PC-3 (cell line): ENCODE results near the gene CASKIN1. TPM values are rescaled to one million over a fixed set of nuclear protein-coding genes. Genes with fewer than 3 reads are reported as not detected.
A peak's percentile ranks its signal among the peaks of the same experiment; 100 is the strongest.

Source experiments
- ATAC-seq: fragments of 200-7000 bp; cut with Tn5 transposase; 2 replicates; pipeline ENCODE4 v1.9.1; 2020; ENCODE audit warnings: mild to moderate bottlenecking, moderate library complexity
- BruUV-seq: library from RNA; stranded (reverse); fragments of 400-500 nt; replicated peaks from 2 replicates; lab custom pipeline; 2021; lab: Mats Ljungman, UMichigan
- CTCF ChIA-PET: fragments of 300-600 bp; sonication (Branson Sonifier 250); formaldehyde crosslinking; loops from one replicate; lab custom pipeline; 2022; ENCODE audit warnings: antibody characterized with exemption; lab: Charles Lee
- POLR2A ChIA-PET: fragments of 300-600 bp; sonication (Branson Sonifier 250); formaldehyde crosslinking; loops from one replicate; lab custom pipeline; 2022; ENCODE audit warnings: antibody characterized with exemption; ENCODE audit not compliant: unreplicated experiment; lab: Charles Lee
- DNase-seq: peaks from one replicate; pipeline ENCODE4 v3.0.0-alpha.2; 2015
- H2AFZ ChIP-seq: fragments of 300-600 bp; sonication (generic); 2 replicates; pipeline ENCODE4 v1.6.0; 2016; ENCODE audit warnings: antibody characterized with exemption, low read length
- H3F3A ChIP-seq: fragments of 300-600 bp; sonication (generic); one replicate; pipeline ENCODE4 v1.6.0; 2017; ENCODE audit warnings: antibody characterized with exemption, low read length, control low read depth, mild to moderate bottlenecking; ENCODE audit not compliant: unreplicated experiment
- H3K27ac ChIP-seq: fragments of 300-600 bp; sonication (generic); 2 replicates; pipeline ENCODE4 v1.5.1; 2016; ENCODE audit warnings: mild to moderate bottlenecking, low read length
- H3K27me3 ChIP-seq: fragments of 300-600 bp; sonication (generic); 2 replicates; pipeline ENCODE4 v1.6.1; 2016; ENCODE audit warnings: low read length, mixed read lengths
- H3K36me3 ChIP-seq: fragments of 300-600 bp; sonication (generic); 2 replicates; pipeline ENCODE4 v1.6.1; 2016; ENCODE audit warnings: low read depth, mixed run types, low read length, mixed read lengths
- H3K4me1 ChIP-seq: fragments of 300-600 bp; sonication (generic); 2 replicates; pipeline ENCODE4 v1.5.1; 2016; ENCODE audit warnings: low read length; ENCODE audit not compliant: insufficient read depth
- H3K4me2 ChIP-seq: fragments of 300-600 bp; sonication (generic); 2 replicates; pipeline ENCODE4 v1.6.0; 2016; ENCODE audit warnings: low read length
- H3K4me3 ChIP-seq: fragments of 300-600 bp; sonication (generic); 2 replicates; pipeline ENCODE4 v1.5.1; 2016; ENCODE audit warnings: mild to moderate bottlenecking, low read length, mixed read lengths
- H3K79me2 ChIP-seq: fragments of 300-600 bp; sonication (generic); 2 replicates; pipeline ENCODE4 v1.6.1; 2017; ENCODE audit warnings: low read length, mixed read lengths
- H3K9ac ChIP-seq: fragments of 300-600 bp; sonication (generic); 2 replicates; pipeline ENCODE4 v1.6.0; 2016; ENCODE audit warnings: mild to moderate bottlenecking, low read length
- H3K9me2 ChIP-seq: fragments of 300-600 bp; sonication (generic); replicated peaks from 2 replicates; pipeline ENCODE4 v1.6.1; 2016; ENCODE audit warnings: mixed run types, low read length, mixed read lengths
- H3K9me3 ChIP-seq: fragments of 300-600 bp; sonication (generic); 2 replicates; pipeline ENCODE4 v1.6.1; 2016; ENCODE audit warnings: low read length, mixed read lengths
- H4K20me1 ChIP-seq: fragments of 300-600 bp; sonication (generic); 2 replicates; pipeline ENCODE4 v1.6.1; 2016; ENCODE audit warnings: low read length, mixed read lengths
- CTCF ChIP-seq: fragments of 300-600 bp; sonication (generic); conservative IDR thresholded peaks from 2 replicates; pipeline ENCODE4 v1.5.1; 2017; ENCODE audit warnings: antibody characterized with exemption, low read depth, mild to moderate bottlenecking, low read length
- EZH2 ChIP-seq: fragments of 300-600 bp; sonication (generic); IDR thresholded peaks from one replicate; pipeline ENCODE4 v1.6.1; 2017; ENCODE audit warnings: antibody characterized with exemption, mild to moderate bottlenecking, low read length; ENCODE audit not compliant: unreplicated experiment
- EZH2phosphoT487 ChIP-seq: fragments of 300-600 bp; sonication (generic); IDR thresholded peaks from 2 replicates; pipeline ENCODE4 v1.6.1; 2018; ENCODE audit warnings: mild to moderate bottlenecking, antibody characterized with exemption, low read length, borderline replicate concordance
- intact Hi-C: fragments of 100-400 bp; cut with micrococcal nuclease; formaldehyde crosslinking; loops from 2 replicates; pipeline ENCODE4 v1.9.0; 2023
- total RNA-seq: library from RNA; depleted of rRNA; stranded (reverse); fragments of >200 nt; gene quantifications from 2 replicates; pipeline ENCODE4 v1.2.3, GENCODE V29; 2014

The CASKIN1 gene
- total RNA-seq, 1 experiment from 2014 or later: 1.6 TPM

GRCh38 chr16:2210386-2211365 lies 14.3 kb upstream of the CASKIN1 start, which contains the start of gene BRICD5:
Gene BRICD5 (minus strand): TSS chr16:2210863. CDS start chr16:2210833, 30 bp downstream.
- Histone ChIP-seq H3K27ac (no peak within 1 kb of the TSS), H3K4me2 (peak within 1 kb of the TSS; percentile 100)
- CTCF ChIA-PET: no interaction called here

GRCh38 chr16:2210009-2210332 lies 13.6 kb upstream of the CASKIN1 start:
- TF ChIP-seq EZH2: no peak
- no peak for TF ChIP-seq CTCF
- no peak for TF ChIP-seq EZH2phosphoT487
- H4K20me1 ChIP-seq: peaks cover 12% of the 10 kb centered on the region
- H3F3A ChIP-seq: no peaks in the 10 kb centered on the region
- no peak overlapping the region for H3K27ac ChIP-seq
- no peak overlapping the region for H3K4me2 ChIP-seq
- H3K36me3 ChIP-seq: no peaks in the 10 kb centered on the region
- H3K4me3 ChIP-seq: no peak overlapping the region
- H2AFZ ChIP-seq: no peak overlapping the region
- H3K9ac ChIP-seq: no peak overlapping the region
- BruUV-seq: no TSS peak
- no peak for DNase-seq
- CTCF ChIA-PET: no interaction called here
- no peaks in the 10 kb centered on the region for H3K9me2 ChIP-seq
- no peak for ATAC-seq
- no peaks in the 10 kb centered on the region for H3K27me3 ChIP-seq
- intact Hi-C loops: no loop called here
- peaks cover 52% of the 10 kb centered on the region for H3K79me2 ChIP-seq
- POLR2A ChIA-PET: no interaction called here
- H3K4me1 ChIP-seq: peaks cover 23% of the 10 kb centered on the region
- no peaks in the 10 kb centered on the region for H3K9me3 ChIP-seq

More at GRCh38 chr16:2210386-2211365, 14.3 kb upstream of the CASKIN1 start, which contains the start of gene BRICD5:
- Histone ChIP-seq H3K9ac (no peak within 1 kb of the TSS), H3K9me2 (no peaks in the 10 kb centered on the region), H3F3A (no peaks in the 10 kb centered on the region), H2AFZ (no peak within 1 kb of the TSS), H3K36me3 (no peaks in the 10 kb centered on the region), H3K27me3 (no peaks in the 10 kb centered on the region), H3K79me2 (peaks cover 51% of the 10 kb centered on the region), H4K20me1 (peaks cover 12% of the 10 kb centered on the region), H3K4me3 (no peak within 1 kb of the TSS), H3K9me3 (no peaks in the 10 kb centered on the region), H3K4me1 (peaks cover 23% of the 10 kb centered on the region)
- intact Hi-C loops: no loop called here
- TF ChIP-seq EZH2phosphoT487 (no peak), CTCF (no peak), EZH2 (no peak)
- POLR2A ChIA-PET: no interaction called here
- ATAC-seq (no peak), DNase-seq (no peak)
- no TSS peak for BruUV-seq
